Measurements from ENCODE around the gene C18orf63. TPM values are rescaled to one million over a fixed set of nuclear protein-coding genes. Genes with fewer than 3 reads are reported as not detected.

Gene C18orf63
- total RNA-seq, 4 donors from 2014 or later, result not detected

- H3K9me3 ChIP-seq, result no peaks in the 10 kb centered on the region
- no peak for DNase-seq
- no peak overlapping the region for H3K27ac ChIP-seq
- no peak overlapping the region for H3K4me3 ChIP-seq (replicated peaks in 1 of 3)
- TF ChIP-seq, protein P1, sequence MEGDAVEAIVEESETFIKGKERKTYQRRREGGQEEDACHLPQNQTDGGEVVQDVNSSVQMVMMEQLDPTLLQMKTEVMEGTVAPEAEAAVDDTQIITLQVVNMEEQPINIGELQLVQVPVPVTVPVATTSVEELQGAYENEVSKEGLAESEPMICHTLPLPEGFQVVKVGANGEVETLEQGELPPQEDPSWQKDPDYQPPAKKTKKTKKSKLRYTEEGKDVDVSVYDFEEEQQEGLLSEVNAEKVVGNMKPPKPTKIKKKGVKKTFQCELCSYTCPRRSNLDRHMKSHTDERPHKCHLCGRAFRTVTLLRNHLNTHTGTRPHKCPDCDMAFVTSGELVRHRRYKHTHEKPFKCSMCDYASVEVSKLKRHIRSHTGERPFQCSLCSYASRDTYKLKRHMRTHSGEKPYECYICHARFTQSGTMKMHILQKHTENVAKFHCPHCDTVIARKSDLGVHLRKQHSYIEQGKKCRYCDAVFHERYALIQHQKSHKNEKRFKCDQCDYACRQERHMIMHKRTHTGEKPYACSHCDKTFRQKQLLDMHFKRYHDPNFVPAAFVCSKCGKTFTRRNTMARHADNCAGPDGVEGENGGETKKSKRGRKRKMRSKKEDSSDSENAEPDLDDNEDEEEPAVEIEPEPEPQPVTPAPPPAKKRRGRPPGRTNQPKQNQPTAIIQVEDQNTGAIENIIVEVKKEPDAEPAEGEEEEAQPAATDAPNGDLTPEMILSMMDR (IDR thresholded peaks at IDR 0.05), result no peak
- TF ChIP-seq POLR2A (IDR thresholded peaks at IDR 0.05), result no peak
- H3K27me3 ChIP-seq, result no peaks in the 10 kb centered on the region
- WGBS, 2 donors, result 89 to 92% methylated on average over 15 to 17 of the region's 17 CpGs
- H3K36me3 ChIP-seq, result no peaks in the 10 kb centered on the region
- peaks cover 0 to 6% of the 10 kb centered on the region in 2 donors for H3K4me1 ChIP-seq
- intact Hi-C loops (cut with DNase I), result no loop called here
Observed at GRCh38 chr18:74381621-74382295, 66.1 kb downstream of the C18orf63 start.

GRCh38 chr18:74382481-74383017, 66.9 kb downstream of the C18orf63 start:
- WGBS, 2 donors, result 91 to 95% methylated on average over 8 to 10 of the region's 10 CpGs

DNA sequence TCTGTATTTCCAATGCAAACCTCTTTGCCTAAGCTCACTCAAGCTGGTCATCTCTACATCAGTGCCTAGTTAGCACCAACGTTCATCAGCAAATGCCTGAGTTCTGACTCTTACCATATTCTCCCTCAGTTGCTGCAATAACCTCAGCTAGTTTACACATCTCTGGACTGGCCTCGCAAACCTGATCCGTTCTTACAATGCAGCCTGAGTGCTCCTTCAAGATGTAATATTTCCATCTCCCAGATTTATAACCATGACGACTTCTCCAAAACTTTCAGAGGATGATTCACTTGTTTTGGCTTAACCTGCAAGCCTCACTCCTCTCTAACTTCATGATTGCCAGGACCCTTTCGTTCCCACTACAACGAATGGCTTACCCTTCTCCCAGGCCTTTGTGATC, 71.7 kb downstream of the C18orf63 start:
- H3K27me3 ChIP-seq, result no peaks in the 10 kb centered on the region
- TF ChIP-seq, protein P1 (IDR thresholded peaks at IDR 0.05), result no peak
- TF ChIP-seq POLR2A (IDR thresholded peaks at IDR 0.05), result no peak
- H3K36me3 ChIP-seq, result no peaks in the 10 kb centered on the region
- intact Hi-C loops (cut with DNase I), result no loop called here
- no peak for DNase-seq
- 77 to 85% methylated on average over 6 of the region's 6 CpGs for WGBS, 2 donors
- H3K27ac ChIP-seq, result no peak overlapping the region
- H3K4me1 ChIP-seq, result peaks cover 0 to 2% of the 10 kb centered on the region in 2 donors
- no peak overlapping the region for H3K4me3 ChIP-seq (replicated peaks in 1 of 3)
- no peaks in the 10 kb centered on the region for H3K9me3 ChIP-seq

More at GRCh38 chr18:74382481-74383017, 66.9 kb downstream of the C18orf63 start:
- Histone ChIP-seq H3K4me3 (replicated peaks in 1 of 3) (no peak overlapping the region), H3K27me3 (no peaks in the 10 kb centered on the region), H3K9me3 (no peaks in the 10 kb centered on the region), H3K27ac (no peak overlapping the region), H3K36me3 (no peaks in the 10 kb centered on the region), H3K4me1 (peaks cover 0 to 6% of the 10 kb centered on the region in 2 donors)
- no peak for TF ChIP-seq POLR2A (IDR thresholded peaks at IDR 0.05)
- TF ChIP-seq, protein P1 (IDR thresholded peaks at IDR 0.05), result no peak
- no peak for DNase-seq
- intact Hi-C loops (cut with DNase I), result no loop called here

GRCh38 chr18:74388227-74388626, 72.6 kb downstream of the C18orf63 start:
- TF ChIP-seq, protein P1 (IDR thresholded peaks at IDR 0.05), result no peak
- no peak for TF ChIP-seq POLR2A (IDR thresholded peaks at IDR 0.05)
- 89 to 94% methylated on average over 1 of the region's 1 CpG for WGBS, 2 donors
- intact Hi-C loops (cut with DNase I), result no loop called here
- Histone ChIP-seq H3K4me3 (replicated peaks in 1 of 3) (no peak overlapping the region), H3K27me3 (no peaks in the 10 kb centered on the region), H3K27ac (no peak overlapping the region), H3K4me1 (peaks cover 0 to 5% of the 10 kb centered on the region in 2 donors), H3K9me3 (no peaks in the 10 kb centered on the region), H3K36me3 (no peaks in the 10 kb centered on the region)
- no peak for DNase-seq

DNA sequence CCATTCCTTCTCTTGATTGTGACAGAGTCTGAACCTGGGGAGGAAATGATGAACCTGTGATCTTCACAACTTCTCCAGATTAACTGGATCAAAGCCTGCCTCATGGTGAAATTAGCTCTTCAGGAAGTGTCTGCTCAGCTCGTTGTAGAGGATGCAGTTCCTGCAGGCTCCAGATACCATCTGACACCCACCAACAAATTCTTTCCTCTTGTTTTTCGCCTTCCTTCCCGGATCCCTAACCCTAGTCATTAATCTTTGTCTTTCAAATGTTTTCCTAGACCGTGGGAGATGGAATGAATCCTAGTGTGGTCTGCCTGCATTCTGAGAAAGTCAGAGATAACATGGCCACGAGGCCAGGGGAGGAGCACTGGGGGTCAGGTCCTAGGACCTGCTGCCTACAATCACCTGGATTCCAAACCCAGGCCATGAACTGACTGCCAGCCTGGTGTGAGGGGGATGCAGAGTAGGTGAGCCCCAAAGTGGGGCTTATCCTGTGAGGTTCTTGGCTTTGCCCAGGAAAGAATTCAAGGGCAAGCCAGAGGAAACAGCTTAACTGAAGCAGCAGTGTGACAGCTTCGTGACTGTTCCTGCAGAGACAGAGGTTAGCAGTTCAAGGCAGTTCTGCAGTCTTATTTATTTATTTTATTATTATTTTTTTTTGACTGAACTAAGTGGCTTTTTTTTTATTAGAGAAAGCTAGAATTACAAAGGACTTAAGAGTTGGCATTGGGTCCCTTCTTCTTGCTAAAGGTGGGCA, 73.7 kb downstream of the C18orf63 start:
- intact Hi-C loops (cut with DNase I), result no loop called here
- no peak for TF ChIP-seq POLR2A (IDR thresholded peaks at IDR 0.05)
- TF ChIP-seq, protein P1 (IDR thresholded peaks at IDR 0.05), result no peak
- H3K9me3 ChIP-seq, result no peaks in the 10 kb centered on the region
- no peaks in the 10 kb centered on the region for H3K36me3 ChIP-seq
- no peak overlapping the region for H3K4me3 ChIP-seq (replicated peaks in 1 of 3)
- no peak for DNase-seq
- WGBS, 2 donors, result 62 to 63% methylated on average over 5 to 6 of the region's 6 CpGs
- peaks cover 0 to 9% of the 10 kb centered on the region in 2 donors for H3K4me1 ChIP-seq
- H3K27ac ChIP-seq, result no peak overlapping the region
- H3K27me3 ChIP-seq, result no peaks in the 10 kb centered on the region
